Measurements from ENCODE around the gene NUS1.

NUS1 gene

DNA sequence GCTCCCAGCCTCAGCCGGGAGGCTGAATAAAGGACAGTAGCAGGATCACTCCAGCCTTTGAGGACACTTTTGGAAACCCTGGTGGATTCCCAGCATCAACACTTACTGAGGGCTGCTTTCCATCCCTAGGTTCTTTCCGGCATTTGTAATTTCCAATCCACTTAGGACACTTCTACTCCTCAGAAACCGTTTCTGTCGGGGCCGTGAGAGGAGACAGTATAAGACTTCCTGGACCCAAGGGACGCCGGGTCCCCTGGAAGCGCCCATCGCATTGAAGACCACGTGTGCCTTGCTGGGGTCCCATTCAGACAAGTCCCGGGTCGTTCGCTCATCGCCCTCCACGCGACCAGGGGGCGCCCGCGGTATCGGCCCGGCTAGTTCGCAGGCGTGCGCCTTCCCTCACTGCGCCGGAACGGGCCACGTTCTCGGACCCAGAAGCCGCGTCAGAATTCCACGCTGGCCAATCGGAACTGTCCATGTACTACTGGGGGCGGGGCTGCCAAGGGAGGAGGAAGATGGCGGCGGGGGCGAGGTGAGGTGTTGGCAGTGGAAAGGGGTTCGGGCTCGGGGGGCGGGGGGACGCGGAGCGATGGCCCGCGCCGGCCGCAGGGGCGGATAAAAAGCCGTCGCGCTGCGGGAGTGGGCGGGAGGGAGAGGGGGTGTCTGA lies at the start of gene NUS1:
Gene NUS1, plus strand, starts transcription at position 479 of the 667 bp plus-strand sequence. CDS start 202 bp downstream, outside the sequence.
- TF ChIP-seq, protein P1, sequence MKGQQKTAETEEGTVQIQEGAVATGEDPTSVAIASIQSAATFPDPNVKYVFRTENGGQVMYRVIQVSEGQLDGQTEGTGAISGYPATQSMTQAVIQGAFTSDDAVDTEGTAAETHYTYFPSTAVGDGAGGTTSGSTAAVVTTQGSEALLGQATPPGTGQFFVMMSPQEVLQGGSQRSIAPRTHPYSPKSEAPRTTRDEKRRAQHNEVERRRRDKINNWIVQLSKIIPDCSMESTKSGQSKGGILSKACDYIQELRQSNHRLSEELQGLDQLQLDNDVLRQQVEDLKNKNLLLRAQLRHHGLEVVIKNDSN (IDR thresholded peaks at IDR 0.05) = peak; percentile 83
- peak; percentile 88 for TF ChIP-seq CREB1 (IDR thresholded peaks at IDR 0.05; ENCODE audit: low read depth)
- TF ChIP-seq FOXM1 (IDR thresholded peaks at IDR 0.05; ENCODE audit: borderline replicate concordance, low read depth) = no peak
- no peak for TF ChIP-seq EP300 (IDR thresholded peaks at IDR 0.05; ENCODE audit: borderline replicate concordance)
- no peak for TF ChIP-seq REST (IDR thresholded peaks at IDR 0.05; ENCODE audit: low read depth)
- TF ChIP-seq TCF12 (IDR thresholded peaks at IDR 0.05; ENCODE audit: low read depth) = peak; percentile 46; the same call in 1 of the 2 replicates
- peak; percentile 89 for TF ChIP-seq YY1 (IDR thresholded peaks at IDR 0.05; ENCODE audit: low read depth)
- TF ChIP-seq EGR1 (IDR thresholded peaks at IDR 0.05) = no peak
- no peak for TF ChIP-seq CEBPB (IDR thresholded peaks at IDR 0.05)
- TF ChIP-seq ZBTB7A (IDR thresholded peaks at IDR 0.05; ENCODE audit: low read depth) = no peak
- TF ChIP-seq RAD21 (IDR thresholded peaks at IDR 0.05; ENCODE audit: low read depth) = no peak; the same call in 1 of the 2 replicates
- no peak for TF ChIP-seq NFIC (IDR thresholded peaks at IDR 0.05)
- peak; percentile 72 for TF ChIP-seq TAF1 (IDR thresholded peaks at IDR 0.05; ENCODE audit: low read depth)
- TF ChIP-seq, protein P2, sequence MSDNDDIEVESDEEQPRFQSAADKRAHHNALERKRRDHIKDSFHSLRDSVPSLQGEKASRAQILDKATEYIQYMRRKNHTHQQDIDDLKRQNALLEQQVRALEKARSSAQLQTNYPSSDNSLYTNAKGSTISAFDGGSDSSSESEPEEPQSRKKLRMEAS (IDR thresholded peaks at IDR 0.05) = peak; percentile 88
- no peak for TF ChIP-seq TEAD4 (IDR thresholded peaks at IDR 0.05)

DNA sequence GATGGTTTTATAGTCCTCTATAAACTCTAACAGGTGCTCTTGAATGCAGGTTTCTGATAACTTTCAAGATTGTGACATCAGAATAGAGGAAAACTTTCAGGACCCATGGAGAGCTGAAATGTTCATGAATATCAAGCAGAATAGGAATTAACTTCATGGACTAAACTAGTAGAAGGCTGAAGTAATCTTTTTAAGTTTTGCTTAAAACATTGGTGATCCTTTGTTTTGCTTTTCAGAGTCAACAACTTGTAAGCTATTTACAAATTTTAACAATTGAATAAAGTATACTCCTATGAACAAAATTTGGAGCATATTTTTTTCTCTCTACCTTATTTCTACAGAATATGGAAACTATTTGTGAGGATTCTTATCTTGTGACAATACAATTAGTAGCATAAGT lies 47.7 kb upstream of the NUS1 start:
- TF ChIP-seq YY1 (IDR thresholded peaks at IDR 0.05; ENCODE audit: low read depth) = no peak
- no peak for TF ChIP-seq NFIC (IDR thresholded peaks at IDR 0.05)
- TF ChIP-seq TCF12 (IDR thresholded peaks at IDR 0.05; ENCODE audit: low read depth) = no peak
- TF ChIP-seq ZBTB7A (IDR thresholded peaks at IDR 0.05; ENCODE audit: low read depth) = no peak
- no peak for TF ChIP-seq CEBPB (IDR thresholded peaks at IDR 0.05)
- TF ChIP-seq EP300 (IDR thresholded peaks at IDR 0.05; ENCODE audit: borderline replicate concordance) = no peak
- no peak for TF ChIP-seq REST (IDR thresholded peaks at IDR 0.05; ENCODE audit: low read depth)
- no peak for TF ChIP-seq TAF1 (IDR thresholded peaks at IDR 0.05; ENCODE audit: low read depth)
- TF ChIP-seq, protein P2 (IDR thresholded peaks at IDR 0.05) = no peak
- no peak for TF ChIP-seq EGR1 (IDR thresholded peaks at IDR 0.05)

- TF ChIP-seq, protein P2 (IDR thresholded peaks at IDR 0.05) = no peak
- no peak for TF ChIP-seq TEAD4 (IDR thresholded peaks at IDR 0.05)
Measured at GRCh38 chr6:117629119-117629660, 46.1 kb upstream of the NUS1 start.

DNA sequence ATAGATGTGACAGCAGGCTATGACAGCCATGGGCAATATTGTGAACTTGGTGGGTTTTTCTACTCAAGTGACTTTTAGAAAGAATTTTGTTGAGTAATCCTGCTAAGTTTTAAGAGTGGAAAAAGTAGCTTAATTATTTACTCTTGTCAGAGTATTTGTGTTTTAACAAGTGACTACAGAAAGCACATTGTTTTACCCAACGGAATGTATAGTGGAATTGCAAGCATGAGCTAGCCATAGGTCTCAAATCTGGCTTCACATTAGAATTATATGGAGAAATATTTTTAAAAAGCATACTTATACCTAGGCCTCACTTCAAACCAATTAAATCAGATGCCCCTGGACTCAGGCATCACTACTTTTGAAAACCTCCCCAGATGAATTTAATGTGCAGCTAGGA lies 37.5 kb upstream of the NUS1 start:
- TF ChIP-seq TCF12 (IDR thresholded peaks at IDR 0.05; ENCODE audit: low read depth) (no peak), TEAD4 (IDR thresholded peaks at IDR 0.05) (no peak), RAD21 (IDR thresholded peaks at IDR 0.05; ENCODE audit: low read depth) (no peak), TAF1 (IDR thresholded peaks at IDR 0.05; ENCODE audit: low read depth) (no peak), EP300 (IDR thresholded peaks at IDR 0.05; ENCODE audit: borderline replicate concordance) (no peak), YY1 (IDR thresholded peaks at IDR 0.05; ENCODE audit: low read depth) (no peak), EGR1 (IDR thresholded peaks at IDR 0.05) (no peak), NFIC (IDR thresholded peaks at IDR 0.05) (no peak), FOXM1 (IDR thresholded peaks at IDR 0.05; ENCODE audit: borderline replicate concordance, low read depth) (no peak), CREB1 (IDR thresholded peaks at IDR 0.05; ENCODE audit: low read depth) (no peak), ZBTB7A (IDR thresholded peaks at IDR 0.05; ENCODE audit: low read depth) (no peak), CEBPB (IDR thresholded peaks at IDR 0.05) (no peak), REST (IDR thresholded peaks at IDR 0.05; ENCODE audit: low read depth) (no peak)
- TF ChIP-seq, protein P2 (IDR thresholded peaks at IDR 0.05) = no peak
- TF ChIP-seq, protein P1 (IDR thresholded peaks at IDR 0.05) = no peak
